Measurements from ENCODE around the gene SCAMP5. TPM values are rescaled to one million over a fixed set of nuclear protein-coding genes. Genes with fewer than 3 reads are reported as not detected.

The SCAMP5 gene
- polyA plus RNA-seq, 2 of the 4 experiments (the other 2 are of a cell fraction) = 10.5 to 16.2 TPM

GRCh38 chr15:75028991-75029377 lies 33.6 kb downstream of the SCAMP5 start:
- POLR2A ChIA-PET = interaction anchor here (0.6 to 1.8 kb wide), 5 partner anchors 14 to 374 kb away, joined by 3 to 15 read pairs (median 4); partner anchors contain the start of genes C15orf39 and RPP25
- ATAC-seq = peak; percentile 44 to 61; a peak in 5 of 6 replicates
- Histone ChIP-seq H3K9me3 (no peaks in the 10 kb centered on the region), H3K27ac (peak overlapping the region in 1 of 2 experiments; percentile 82; a peak in 2 of 6 replicates), H3K4me2 (0 out of 3 replicates have a peak overlapping the region, but pooled peaks have one; percentile 67), H3K4me1 (peaks cover 28% of the 10 kb centered on the region), H3K4me3 (no peak overlapping the region)
- no peak for TF ChIP-seq MAZ (IDR thresholded peaks at IDR 0.05; ENCODE audit: borderline replicate concordance, low read depth, low read length)
- TF ChIP-seq POLR2AphosphoS2 (conservative IDR thresholded peaks at IDR 0.05; ENCODE audit: low read length) = no peak
- TF ChIP-seq KDM1A (IDR thresholded peaks at IDR 0.05; ENCODE audit: low read depth) = no peak
- no peak for TF ChIP-seq ZSCAN20 (CRISPR knock-in tag; IDR thresholded peaks at IDR 0.05)
- no peak for TF ChIP-seq HOXB5 (CRISPR knock-in tag; IDR thresholded peaks at IDR 0.05)
- TF ChIP-seq HDAC2 (IDR thresholded peaks at IDR 0.05) = no peak
- TF ChIP-seq HEYL (CRISPR knock-in tag; IDR thresholded peaks at IDR 0.05) = no peak
- no peak for TF ChIP-seq MAFK (IDR thresholded peaks at IDR 0.05; ENCODE audit: partially characterized antibody)
- TF ChIP-seq CBX2 (IDR thresholded peaks at IDR 0.05; ENCODE audit: borderline replicate concordance, low read depth) = no peak
- no peak for TF ChIP-seq NFE2L2 (conservative IDR thresholded peaks at IDR 0.05; ENCODE audit: low read length)
- TF ChIP-seq, protein P1, sequence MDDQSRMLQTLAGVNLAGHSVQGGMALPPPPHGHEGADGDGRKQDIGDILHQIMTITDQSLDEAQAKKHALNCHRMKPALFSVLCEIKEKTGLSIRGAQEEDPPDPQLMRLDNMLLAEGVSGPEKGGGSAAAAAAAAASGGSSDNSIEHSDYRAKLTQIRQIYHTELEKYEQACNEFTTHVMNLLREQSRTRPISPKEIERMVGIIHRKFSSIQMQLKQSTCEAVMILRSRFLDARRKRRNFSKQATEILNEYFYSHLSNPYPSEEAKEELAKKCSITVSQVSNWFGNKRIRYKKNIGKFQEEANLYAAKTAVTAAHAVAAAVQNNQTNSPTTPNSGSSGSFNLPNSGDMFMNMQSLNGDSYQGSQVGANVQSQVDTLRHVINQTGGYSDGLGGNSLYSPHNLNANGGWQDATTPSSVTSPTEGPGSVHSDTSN (IDR thresholded peaks at IDR 0.05) = no peak
- TF ChIP-seq GATA3 (IDR thresholded peaks at IDR 0.05; ENCODE audit: borderline replicate concordance) = no peak
- TF ChIP-seq HMGXB4 (CRISPR knock-in tag; IDR thresholded peaks at IDR 0.05; ENCODE audit: borderline replicate concordance) = no peak
- no peak for TF ChIP-seq RCOR1 (IDR thresholded peaks at IDR 0.05; ENCODE audit: low read depth, low read length)
- FAIRE-seq = no peak
- CTCF ChIA-PET = interaction anchor here (0.6 to 10.8 kb wide), 48 partner anchors 10 to 339 kb away, joined by 3 to 324 read pairs (median 5); partner anchors contain the start of genes C15orf39, MAN2C1, RPP25 and SCAMP5
- no peak for DNase-seq (ENCODE audit: low read depth in 1 of 2, low spot score in 1 of 2)
- WGBS (ENCODE audit: missing lambda C conversion rate) = 73% methylated on average over 4 of the region's 4 CpGs

- H3K27ac ChIP-seq = peak overlapping the region; percentile 70 to 82
- peaks cover 25% of the 10 kb centered on the region for H3K4me1 ChIP-seq
- ATAC-seq = peak; percentile 92 to 96
- peak overlapping the region; percentile 67 for H3K4me2 ChIP-seq
- no peak overlapping the region for H3K4me3 ChIP-seq
- peak; percentile 28 for FAIRE-seq
- 53% methylated on average over 12 of the region's 12 CpGs for WGBS (ENCODE audit: missing lambda C conversion rate)
- TF ChIP-seq, protein P2, sequence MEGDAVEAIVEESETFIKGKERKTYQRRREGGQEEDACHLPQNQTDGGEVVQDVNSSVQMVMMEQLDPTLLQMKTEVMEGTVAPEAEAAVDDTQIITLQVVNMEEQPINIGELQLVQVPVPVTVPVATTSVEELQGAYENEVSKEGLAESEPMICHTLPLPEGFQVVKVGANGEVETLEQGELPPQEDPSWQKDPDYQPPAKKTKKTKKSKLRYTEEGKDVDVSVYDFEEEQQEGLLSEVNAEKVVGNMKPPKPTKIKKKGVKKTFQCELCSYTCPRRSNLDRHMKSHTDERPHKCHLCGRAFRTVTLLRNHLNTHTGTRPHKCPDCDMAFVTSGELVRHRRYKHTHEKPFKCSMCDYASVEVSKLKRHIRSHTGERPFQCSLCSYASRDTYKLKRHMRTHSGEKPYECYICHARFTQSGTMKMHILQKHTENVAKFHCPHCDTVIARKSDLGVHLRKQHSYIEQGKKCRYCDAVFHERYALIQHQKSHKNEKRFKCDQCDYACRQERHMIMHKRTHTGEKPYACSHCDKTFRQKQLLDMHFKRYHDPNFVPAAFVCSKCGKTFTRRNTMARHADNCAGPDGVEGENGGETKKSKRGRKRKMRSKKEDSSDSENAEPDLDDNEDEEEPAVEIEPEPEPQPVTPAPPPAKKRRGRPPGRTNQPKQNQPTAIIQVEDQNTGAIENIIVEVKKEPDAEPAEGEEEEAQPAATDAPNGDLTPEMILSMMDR (IDR thresholded peaks at IDR 0.05) = peak; percentile 98
- peak; percentile 92 for TF ChIP-seq MAX (IDR thresholded peaks at IDR 0.05)
- no peak for TF ChIP-seq EHF (CRISPR knock-in tag; IDR thresholded peaks at IDR 0.05)
- peak; percentile 99 for TF ChIP-seq SMC3 (IDR thresholded peaks at IDR 0.05)
- no peak for TF ChIP-seq PHF8 (IDR thresholded peaks at IDR 0.05; ENCODE audit: borderline replicate concordance, low read depth)
- no peak for TF ChIP-seq JUNB (IDR thresholded peaks at IDR 0.05)
- TF ChIP-seq MYC (IDR thresholded peaks at IDR 0.05; ENCODE audit: borderline replicate concordance, low read length) = peak; percentile 69; the same call in 1 of the 2 replicates
- TF ChIP-seq RAD21 (conservative IDR thresholded peaks at IDR 0.05 in 1 of 2, IDR thresholded peaks at IDR 0.05 in 1 of 2) = peak; percentile 98 to 99
- TF ChIP-seq, protein P3, sequence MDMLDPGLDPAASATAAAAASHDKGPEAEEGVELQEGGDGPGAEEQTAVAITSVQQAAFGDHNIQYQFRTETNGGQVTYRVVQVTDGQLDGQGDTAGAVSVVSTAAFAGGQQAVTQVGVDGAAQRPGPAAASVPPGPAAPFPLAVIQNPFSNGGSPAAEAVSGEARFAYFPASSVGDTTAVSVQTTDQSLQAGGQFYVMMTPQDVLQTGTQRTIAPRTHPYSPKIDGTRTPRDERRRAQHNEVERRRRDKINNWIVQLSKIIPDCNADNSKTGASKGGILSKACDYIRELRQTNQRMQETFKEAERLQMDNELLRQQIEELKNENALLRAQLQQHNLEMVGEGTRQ (IDR thresholded peaks at IDR 0.05) = peak; percentile 84
- no peak for TF ChIP-seq FOSL2 (IDR thresholded peaks at IDR 0.05)
- TF ChIP-seq FOSL2 (CRISPR knock-in tag; IDR thresholded peaks at IDR 0.05) = 0 out of 2 replicates have a peak, but pooled peaks have one; percentile 4
- peak; percentile 87 to 94 for DNase-seq (ENCODE audit: low read depth in 1 of 2, low spot score in 1 of 2)
- ChIA-PET CTCF (interaction anchor here (0.6 to 10.8 kb wide), 55 partner anchors 10 to 339 kb away, joined by 3 to 324 read pairs (median 5); partner anchors contain the start of genes C15orf39, MAN2C1, RPP25 and SCAMP5), POLR2A (interaction anchor here (0.6 to 1.8 kb wide), 6 partner anchors 14 to 374 kb away, joined by 3 to 15 read pairs (median 4); partner anchors contain the start of genes C15orf39 and RPP25)
- H3K9me3 ChIP-seq = no peaks in the 10 kb centered on the region
These were observed 34.1 kb downstream of the SCAMP5 start for GRCh38 chr15:75029378-75030022.

Data from A549 (cell line).